Tibial artery (tissue), 4 donors: ENCODE data around the gene CKAP2.
"Not testable (repeated sequence)": the region's sequence is repeated elsewhere in the genome, so short reads cannot be mapped to it uniquely, and the experiment has no call there.

Experiments used
- DNase-seq, 2 donors: peaks; one replicate each; pipeline ENCODE4 v3.0.0-alpha.2; 2019
- H3K27ac ChIP-seq, 2 donors: fragments of 200-600 bp; sonication (generic) in 1 of 2; 1 replicate in 1 of 2; 2 replicates in 1 of 2; pipeline ENCODE4 v1.5.1; 2018 to 2019; ENCODE audit warnings: mild to moderate bottlenecking in 1 of 2
- H3K27me3 ChIP-seq, 2 donors: fragments of 200-600 bp; sonication (generic) in 1 of 2; one replicate each; pipeline versions ENCODE4 v1.5.1 to v1.6.0; 2016 to 2019
- H3K36me3 ChIP-seq, 3 donors: fragments of 200-600 bp; sonication (generic) in 2 of 3; one replicate each; pipeline ENCODE4 v1.5.1; 2016 to 2019; ENCODE audit warnings: mild to moderate bottlenecking in 2 of 3
- H3K4me1 ChIP-seq, 4 donors: fragments of 200-600 bp; sonication (generic) in 2 of 4; 1 replicate in 3 of 4; 2 replicates in 1 of 4; pipeline ENCODE4 v1.5.1; 2016 to 2019
- H3K4me3 ChIP-seq, 2 donors: fragments of 200-600 bp; sonication (generic) in 1 of 2; 1 replicate in 1 of 2; 2 replicates in 1 of 2; pipeline ENCODE4 v1.5.1; 2018 to 2019; ENCODE audit warnings: mild to moderate bottlenecking in 2 of 2
- H3K9me3 ChIP-seq, 3 donors: fragments of 200-600 bp; sonication (generic) in 1 of 3; one replicate each; pipeline ENCODE4 v1.5.1; 2016 to 2019
- CTCF ChIP-seq, 2 experiments: fragments of 200-600 bp in 1 of 2; fragments of 450-650 bp in 1 of 2; IDR thresholded peaks; one replicate each; pipeline ENCODE4 v1.5.1; 2017 to 2019; ENCODE audit warnings: antibody characterized with exemption in 2 of 2, mild to moderate bottlenecking in 1 of 2, moderate library complexity in 1 of 2
- intact Hi-C: fragments of 100-400 bp; cut with DNase I; formaldehyde crosslinking; loops from one replicate; pipeline ENCODE4 v1.15.0; 2023; ENCODE audit warnings: low total_unique reads

The CKAP2 gene, protein sequence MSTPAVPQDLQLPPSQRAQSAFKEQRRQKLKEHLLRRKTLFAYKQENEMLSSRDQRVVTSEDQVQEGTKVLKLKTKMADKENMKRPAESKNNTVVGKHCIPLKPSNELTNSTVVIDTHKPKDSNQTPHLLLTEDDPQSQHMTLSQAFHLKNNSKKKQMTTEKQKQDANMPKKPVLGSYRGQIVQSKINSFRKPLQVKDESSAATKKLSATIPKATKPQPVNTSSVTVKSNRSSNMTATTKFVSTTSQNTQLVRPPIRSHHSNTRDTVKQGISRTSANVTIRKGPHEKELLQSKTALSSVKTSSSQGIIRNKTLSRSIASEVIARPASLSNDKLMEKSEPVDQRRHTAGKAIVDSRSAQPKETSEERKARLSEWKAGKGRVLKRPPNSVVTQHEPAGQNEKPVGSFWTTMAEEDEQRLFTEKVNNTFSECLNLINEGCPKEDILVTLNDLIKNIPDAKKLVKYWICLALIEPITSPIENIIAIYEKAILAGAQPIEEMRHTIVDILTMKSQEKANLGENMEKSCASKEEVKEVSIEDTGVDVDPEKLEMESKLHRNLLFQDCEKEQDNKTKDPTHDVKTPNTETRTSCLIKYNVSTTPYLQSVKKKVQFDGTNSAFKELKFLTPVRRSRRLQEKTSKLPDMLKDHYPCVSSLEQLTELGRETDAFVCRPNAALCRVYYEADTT

GRCh38 chr13:52454820-52455676, at the start of gene CKAP2:
Gene CKAP2 (plus strand): TSS chr13:52455478. CDS start chr13:52455557, 79 bp downstream.
- intact Hi-C loops: loop anchor here (5.0 to 10.0 kb wide), 2 partner anchors 443 to 650 kb away; partner anchors contain the start of genes ALG11, ATP7B and DHRS12
- peak within 1 kb of the TSS; percentile 66 to 75 for H3K4me3 ChIP-seq
- H3K27me3 ChIP-seq: no peaks in the 10 kb centered on the region
- peak; percentile 93 to 96 for DNase-seq
- no peaks in the 10 kb centered on the region for H3K9me3 ChIP-seq
- H3K36me3 ChIP-seq: no peaks in the 10 kb centered on the region
- TF ChIP-seq CTCF (IDR thresholded peaks at IDR 0.05): no peak
- peak within 1 kb of the TSS; percentile 79 to 83 for H3K27ac ChIP-seq
- H3K4me1 ChIP-seq: peaks cover 0 to 19% (median 9%) of the 10 kb centered on the region in 4 donors

DNA sequence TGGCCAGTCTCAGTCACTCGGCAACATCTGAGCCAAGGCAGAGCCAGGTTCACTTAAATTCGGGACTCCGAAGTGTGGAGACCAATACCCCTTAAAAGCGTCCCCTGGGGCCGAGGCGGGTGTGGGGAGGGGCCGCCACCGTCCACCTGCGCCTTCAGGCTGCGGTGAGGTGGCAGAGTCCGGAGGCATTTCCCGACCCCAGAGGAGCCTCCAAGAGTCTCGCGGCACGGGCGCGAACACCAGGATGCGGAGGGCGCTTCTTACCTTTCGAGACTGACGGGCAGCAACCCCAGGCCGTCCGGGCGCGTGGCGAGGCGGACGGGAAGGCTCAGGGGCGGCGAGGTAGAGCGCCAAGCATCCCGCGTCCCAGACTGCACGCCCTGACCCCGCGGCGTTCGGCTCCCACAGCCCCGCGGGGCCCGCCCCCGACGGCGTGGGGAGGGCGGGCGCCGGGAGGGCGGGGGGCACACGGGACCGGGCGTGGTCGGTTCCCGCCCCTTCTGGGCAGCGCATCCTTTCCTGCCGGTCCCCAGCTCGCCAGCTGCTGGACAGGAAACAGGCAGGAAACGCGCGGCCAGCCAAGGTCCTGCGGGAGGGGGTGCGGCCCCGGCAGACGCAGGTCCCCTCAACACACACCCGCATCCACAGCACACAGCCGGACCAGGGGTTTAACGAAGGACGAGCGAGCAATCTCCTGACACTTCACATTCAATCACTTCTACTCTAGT, 49.3 kb upstream of the CKAP2 start, which contains the start of gene THSD1:
Gene THSD1 (minus strand): TSS at position 406 of the 728 bp plus-strand sequence. CDS start 3,572 bp downstream, outside the sequence.
- Histone ChIP-seq H3K27ac (peak within 1 kb of the TSS; percentile 16 to 37), H3K36me3 (peaks cover 0 to 11% (median 3%) of the 10 kb centered on the region in 3 donors), H3K4me3 (peak within 1 kb of the TSS; percentile 52 to 54), H3K9me3 (no peaks in the 10 kb centered on the region), H3K4me1 (peaks cover 0 to 16% (median 8%) of the 10 kb centered on the region in 4 donors), H3K27me3 (peaks cover 0 to 5% of the 10 kb centered on the region in 2 donors)
- DNase-seq: peak; percentile 47 to 71
- TF ChIP-seq CTCF (IDR thresholded peaks at IDR 0.05): no peak
- intact Hi-C loops: no loop called here

GRCh38 chr13:52406629-52407028, 48.6 kb upstream of the CKAP2 start:
- no peak for TF ChIP-seq CTCF (IDR thresholded peaks at IDR 0.05)
- H3K4me1 ChIP-seq: peaks cover 0 to 16% (median 8%) of the 10 kb centered on the region in 4 donors
- peaks cover 1 to 17% (median 3%) of the 10 kb centered on the region in 3 donors for H3K36me3 ChIP-seq
- H3K4me3 ChIP-seq: peak overlapping the region; percentile 52 to 54
- intact Hi-C loops: no loop called here
- peaks cover 0 to 5% of the 10 kb centered on the region in 2 donors for H3K27me3 ChIP-seq
- H3K27ac ChIP-seq: no peak overlapping the region
- H3K9me3 ChIP-seq: no peaks in the 10 kb centered on the region
- no peak for DNase-seq

GRCh38 chr13:52407436-52407835, 47.8 kb upstream of the CKAP2 start:
- DNase-seq, H3K27me3 ChIP-seq, H3K9me3 ChIP-seq, H3K4me3 ChIP-seq, H3K27ac ChIP-seq, intact Hi-C loops: not testable (repeated sequence)
- H3K4me1 ChIP-seq: peaks cover 0 to 16% (median 8%) of the 10 kb centered on the region in 4 donors
- H3K36me3 ChIP-seq: peaks cover 3 to 23% (median 8%) of the 10 kb centered on the region in 3 donors

DNA sequence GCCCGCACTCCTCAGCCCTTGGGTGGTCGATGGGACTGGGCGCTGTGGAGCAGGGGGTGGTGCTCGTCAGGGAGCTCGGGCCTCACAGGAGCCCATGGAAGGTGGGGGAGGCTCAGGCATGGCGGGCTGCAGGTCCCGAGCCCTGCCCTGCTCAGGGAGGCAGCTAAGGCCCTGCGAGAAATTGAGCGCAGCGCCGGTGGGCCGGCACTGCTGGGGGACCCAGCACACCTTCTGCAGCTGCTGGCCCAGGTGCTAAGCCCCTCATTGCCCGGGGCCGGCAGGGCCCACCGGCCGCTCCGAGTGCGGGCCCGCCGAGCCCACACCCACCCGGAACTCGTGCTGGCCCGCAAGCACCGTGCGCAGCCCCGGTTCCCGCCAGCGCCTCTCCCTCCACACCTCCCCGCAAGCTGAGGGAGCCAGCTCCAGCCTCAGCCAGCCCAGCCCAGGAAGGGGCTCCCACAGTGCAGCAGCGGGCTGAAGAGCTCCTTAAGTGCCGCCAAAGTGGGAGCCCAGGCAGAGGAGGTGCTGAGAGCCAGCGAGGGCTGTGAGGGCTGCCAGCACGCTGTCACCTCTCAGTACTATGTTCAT, 47.1 kb upstream of the CKAP2 start:
- H3K36me3 ChIP-seq: peaks cover 3 to 31% (median 13%) of the 10 kb centered on the region in 3 donors
- DNase-seq, H3K9me3 ChIP-seq, H3K27ac ChIP-seq, intact Hi-C loops, H3K4me3 ChIP-seq, H3K27me3 ChIP-seq: not testable (repeated sequence)
- H3K4me1 ChIP-seq: peaks cover 0 to 16% (median 8%) of the 10 kb centered on the region in 4 donors
